IPS DF 4.7 (cell line): ENCODE measurements around the gene FGF18.

Experiments
- DNase-seq: peaks from one replicate; pipeline ENCODE4 v3.0.0-alpha.2; 2013; ENCODE audit warnings: low spot score; ENCODE audit errors: extremely low read depth

The FGF18 gene

GRCh38 chr5:171467107-171467506 lies 47.7 kb downstream of the FGF18 start:
- no peak for DNase-seq

GRCh38 chr5:171469326-171469725 lies 49.9 kb downstream of the FGF18 start:
- DNase-seq, result no peak

- no peak for DNase-seq
Observed at GRCh38 chr5:171470420-171470819, 51.0 kb downstream of the FGF18 start.

GRCh38 chr5:171474230-171474813 lies 54.9 kb downstream of the FGF18 start:
- DNase-seq, result no peak

GRCh38 chr5:171475596-171475995 lies 56.1 kb downstream of the FGF18 start:
- DNase-seq, result no peak

GRCh38 chr5:171476701-171477100 lies 57.3 kb downstream of the FGF18 start:
- DNase-seq, result no peak

GRCh38 chr5:171477101-171477500 lies 57.7 kb downstream of the FGF18 start:
- DNase-seq, result no peak

GRCh38 chr5:171477666-171478065 lies 58.2 kb downstream of the FGF18 start:
- DNase-seq, result no peak

- no peak for DNase-seq
Observed at GRCh38 chr5:171478946-171479775, 59.7 kb downstream of the FGF18 start.

- DNase-seq, result no peak
Observed at GRCh38 chr5:171479776-171480125, 60.3 kb downstream of the FGF18 start.

- DNase-seq, result no peak
Observed at GRCh38 chr5:171480239-171480638, 60.8 kb downstream of the FGF18 start.

GRCh38 chr5:171481571-171482433 lies 62.4 kb downstream of the FGF18 start:
- DNase-seq, result no peak

GRCh38 chr5:171482434-171482730 lies 62.9 kb downstream of the FGF18 start:
- DNase-seq, result no peak

GRCh38 chr5:171483551-171484135 lies 64.2 kb downstream of the FGF18 start:
- no peak for DNase-seq

GRCh38 chr5:171484460-171484899 lies 65.0 kb downstream of the FGF18 start:
- no peak for DNase-seq

- no peak for DNase-seq
Observed at GRCh38 chr5:171485668-171486067, 66.2 kb downstream of the FGF18 start.

GRCh38 chr5:171486613-171487012 lies 67.2 kb downstream of the FGF18 start:
- DNase-seq, result no peak

GRCh38 chr5:171488876-171489275 lies 69.4 kb downstream of the FGF18 start:
- no peak for DNase-seq

- no peak for DNase-seq
Observed at GRCh38 chr5:171492781-171493180, 73.3 kb downstream of the FGF18 start.

GRCh38 chr5:171493646-171494393 lies 74.4 kb downstream of the FGF18 start:
- DNase-seq, result no peak

- DNase-seq, result no peak
Observed at GRCh38 chr5:171494452-171495121, 75.1 kb downstream of the FGF18 start.
